GM19240 (cell line): ENCODE measurements around the gene GALNT2.

Experiments
- DNase-seq: peaks from one replicate; pipeline ENCODE4 v3.0.0; 2011; ENCODE audit warnings: low spot score; ENCODE audit not compliant: insufficient read length

GALNT2 gene

GRCh38 chr1:230127105-230128054, 60.3 kb downstream of the GALNT2 start:
- DNase-seq = no peak

- DNase-seq = no peak
Measured at GRCh38 chr1:230128569-230129285, 61.7 kb downstream of the GALNT2 start.

DNA sequence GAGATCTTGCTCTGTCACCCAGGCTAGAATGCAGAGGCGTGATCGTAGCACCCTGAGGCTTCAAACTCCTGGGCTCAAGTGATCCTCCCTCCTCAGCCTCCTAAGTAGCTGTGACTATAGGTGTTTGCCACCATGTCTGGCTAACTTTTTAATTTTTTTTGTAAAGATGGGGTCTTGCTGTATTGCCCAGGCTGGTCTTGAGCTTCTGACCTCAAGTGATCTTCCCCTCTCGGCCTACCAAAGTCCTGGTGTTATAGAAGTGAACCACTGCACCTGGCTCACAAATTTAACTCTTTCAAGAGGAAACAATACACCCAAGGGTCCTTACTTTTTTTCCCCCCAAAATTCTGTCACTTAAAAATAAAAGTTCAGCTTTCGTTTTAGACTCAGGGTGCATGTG, 62.3 kb downstream of the GALNT2 start:
- DNase-seq = no peak

- DNase-seq = no peak
Measured at GRCh38 chr1:230130172-230130944, 63.3 kb downstream of the GALNT2 start.

DNA sequence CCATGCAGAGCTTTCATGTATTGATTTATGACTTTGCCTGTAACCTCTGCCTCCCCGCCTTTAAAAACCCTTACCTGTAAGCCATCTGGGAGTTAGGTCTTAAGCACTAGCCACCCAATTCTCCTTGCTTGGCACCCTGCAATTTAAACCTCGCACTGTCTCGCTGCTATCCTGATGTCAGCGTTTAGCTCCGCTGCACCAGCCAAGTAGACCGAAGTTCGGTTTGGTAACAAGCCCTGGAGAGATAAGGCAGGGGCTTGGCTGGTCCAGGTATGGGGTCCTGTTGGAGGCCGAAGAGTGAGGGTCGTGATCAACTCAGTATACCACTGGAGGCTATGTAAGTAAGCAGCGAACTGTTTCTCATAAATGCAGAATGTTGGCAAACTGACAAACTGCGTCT, 64.4 kb downstream of the GALNT2 start:
- no peak for DNase-seq

DNA sequence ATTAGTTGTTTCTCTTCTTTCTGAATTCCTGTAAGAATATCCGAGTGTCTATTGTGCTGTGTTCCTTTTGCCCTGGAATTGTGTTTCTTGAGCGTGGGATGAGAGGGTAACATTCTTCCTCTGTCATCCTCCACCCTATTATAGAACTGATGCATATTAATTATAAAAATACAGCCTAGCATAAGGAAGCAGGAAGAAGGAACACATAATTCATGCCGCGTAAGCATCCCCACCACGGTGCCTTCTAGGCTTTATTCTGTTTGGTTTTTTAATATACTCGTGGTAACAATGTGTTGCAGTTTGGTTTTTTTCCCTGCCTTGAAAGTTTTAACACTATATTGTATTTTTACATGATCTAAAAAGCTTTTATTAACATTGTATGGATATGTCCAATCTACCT, 65.7 kb downstream of the GALNT2 start:
- no peak for DNase-seq

GRCh38 chr1:230135726-230136125, 68.7 kb downstream of the GALNT2 start:
- no peak for DNase-seq

GRCh38 chr1:230136453-230137336, 69.7 kb downstream of the GALNT2 start:
- no peak for DNase-seq

DNA sequence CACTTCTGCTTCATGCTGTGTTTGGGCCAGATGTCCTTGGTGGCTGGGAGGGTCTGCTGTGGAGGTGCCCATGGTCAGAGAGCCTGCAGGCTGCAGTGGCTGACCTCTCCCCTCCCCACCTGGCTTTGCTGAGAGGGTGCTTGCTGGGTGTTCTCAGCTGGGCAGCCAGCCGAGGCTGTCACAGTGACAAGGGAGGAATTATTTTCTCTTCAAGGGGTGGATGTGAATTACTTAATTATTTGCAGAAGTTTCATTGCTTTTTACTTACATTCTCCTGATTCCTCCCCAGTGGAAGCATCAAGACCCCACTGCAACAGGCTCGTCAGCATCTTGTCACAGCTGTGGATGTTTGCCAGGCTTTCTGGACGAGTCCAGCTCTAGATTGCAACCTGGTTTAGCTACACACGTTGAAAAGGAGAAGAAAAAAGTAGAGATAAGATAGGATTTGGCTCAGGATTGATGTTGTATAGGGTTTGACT, 70.3 kb downstream of the GALNT2 start:
- no peak for DNase-seq

DNA sequence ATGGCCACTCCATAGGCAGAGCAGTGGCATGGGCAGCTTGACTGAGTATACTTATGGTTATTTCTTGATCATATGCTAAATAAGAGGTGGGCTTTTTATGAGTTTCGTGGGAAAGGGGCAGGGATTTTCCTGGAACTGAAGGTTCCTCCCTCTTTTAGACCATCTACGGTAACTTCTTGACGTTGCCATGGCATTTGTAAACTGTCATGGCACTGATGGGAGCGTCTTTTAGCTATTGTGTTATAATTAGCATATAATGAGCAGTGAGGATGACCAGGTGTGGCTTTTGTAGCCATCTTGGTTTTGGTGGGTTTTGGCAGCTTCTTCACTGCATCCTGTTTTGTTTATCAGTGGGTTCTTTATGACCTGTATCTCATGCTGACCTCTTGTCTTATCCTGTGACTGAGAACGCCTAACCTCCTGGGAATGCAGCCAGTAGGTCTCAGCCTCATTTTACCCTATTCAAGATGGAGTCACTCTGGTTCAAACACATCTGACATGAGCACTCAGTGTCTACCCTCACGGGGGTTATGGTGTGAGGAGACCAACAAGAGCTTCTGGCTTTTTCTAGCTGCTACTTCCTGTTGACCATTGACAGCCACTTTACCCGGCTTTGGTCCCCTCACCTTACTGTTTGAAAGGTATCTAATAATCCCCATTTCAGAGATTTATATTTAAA, 71.7 kb downstream of the GALNT2 start:
- DNase-seq = no peak

DNA sequence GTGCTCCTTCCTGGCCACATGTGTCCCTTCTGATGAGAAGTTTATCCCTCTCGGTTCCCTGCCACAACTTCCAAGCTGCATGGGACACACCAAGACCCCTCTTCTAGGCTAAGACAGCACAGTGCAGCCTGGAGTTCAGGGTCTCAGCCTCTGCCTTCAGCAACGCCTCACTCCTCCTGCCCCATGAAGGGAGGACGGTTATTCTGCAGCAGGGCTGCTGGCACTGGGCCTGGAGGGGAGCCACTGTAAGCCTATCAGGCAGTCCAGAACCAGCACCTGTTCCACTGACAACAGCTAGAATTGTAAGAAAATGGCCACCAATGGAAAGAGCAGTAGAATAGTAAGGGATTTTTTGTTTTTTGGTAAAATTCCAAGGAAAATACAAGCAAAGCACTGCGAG, 72.3 kb downstream of the GALNT2 start:
- no peak for DNase-seq

DNA sequence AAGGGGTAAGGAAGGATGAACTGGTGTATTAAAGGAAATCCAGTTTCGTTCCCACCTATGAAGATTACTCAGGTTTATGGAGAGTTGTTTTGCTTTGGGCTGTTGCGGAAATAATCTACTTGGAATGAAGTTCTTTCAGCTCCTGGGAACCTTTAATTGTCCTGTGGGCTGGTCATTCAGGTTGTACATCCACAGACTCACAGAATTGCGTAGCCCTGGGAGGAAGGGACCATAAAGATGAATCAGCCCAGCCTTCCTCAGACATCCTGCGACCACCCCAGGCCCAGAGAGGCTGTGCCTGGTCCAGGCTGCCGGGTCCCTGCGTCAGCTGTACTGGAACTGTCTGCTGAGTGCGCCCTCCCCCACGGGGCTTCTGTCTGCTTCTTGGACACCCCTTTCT, 72.7 kb downstream of the GALNT2 start:
- DNase-seq = no peak

GRCh38 chr1:230140221-230141020, 73.4 kb downstream of the GALNT2 start:
- no peak for DNase-seq

GRCh38 chr1:230141021-230141648, 74.1 kb downstream of the GALNT2 start:
- DNase-seq = no peak

- no peak for DNase-seq
Measured at GRCh38 chr1:230141797-230142607, 75.0 kb downstream of the GALNT2 start.

DNA sequence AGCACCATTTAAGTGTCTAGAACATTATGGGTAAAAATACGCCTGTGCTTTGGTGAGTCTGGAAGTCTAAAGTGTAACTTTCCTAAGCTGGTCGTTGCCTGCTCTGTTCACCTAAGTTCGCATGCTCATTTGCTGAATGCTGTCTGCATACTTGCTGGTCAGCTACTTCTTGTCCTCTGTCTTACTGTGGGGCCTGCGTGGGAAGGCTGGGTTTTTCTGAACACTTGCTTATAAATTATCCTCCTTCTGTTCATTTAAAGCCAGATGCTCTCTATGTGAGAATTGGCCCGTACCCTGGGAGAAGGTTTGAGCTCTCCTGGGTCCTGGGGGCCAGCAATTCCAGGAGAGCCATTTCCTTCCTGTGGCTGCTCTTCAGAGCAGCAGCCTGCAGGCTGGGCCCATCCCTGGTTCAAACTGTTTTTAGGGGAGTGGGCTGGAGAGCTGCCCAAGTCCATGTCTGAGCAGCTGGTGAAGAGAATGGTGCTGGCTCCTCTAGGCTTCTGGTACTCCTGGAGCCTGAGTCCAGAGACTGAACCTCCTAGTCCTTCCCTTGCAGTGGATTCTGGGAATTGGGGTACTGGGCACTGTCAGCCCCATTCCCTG, 75.7 kb downstream of the GALNT2 start:
- no peak for DNase-seq

- DNase-seq = no peak
Measured at GRCh38 chr1:230143534-230143933, 76.5 kb downstream of the GALNT2 start.
